ENCODE data around the gene ANXA10.

- no peak for TF ChIP-seq EZH2phosphoT487 (IDR thresholded peaks at IDR 0.05; ENCODE audit: borderline replicate concordance, low read length)
- no peak for TF ChIP-seq CTCF (conservative IDR thresholded peaks at IDR 0.05; ENCODE audit: low read depth, low read length)
Measured at GRCh38 chr4:168188754-168189153, 96.4 kb downstream of the ANXA10 start.

Measured in PC-3 (cell line).